GM21367 (cell line): ENCODE results near the gene COL5A1.
"Not testable (repeated sequence)": the region's sequence is repeated elsewhere in the genome, so short reads cannot be mapped to it uniquely, and the experiment has no call there.

ENCODE experiments used
- ATAC-seq: cut with Tn5 transposase; IDR thresholded peaks from one replicate; pipeline ENCODE4 v1.9.1; 2021; ENCODE audit not compliant: unreplicated experiment

COL5A1 gene

GRCh38 chr9:134690301-134690751, 48.7 kb downstream of the COL5A1 start:
- no peak for ATAC-seq

- ATAC-seq = no peak
Measured at GRCh38 chr9:134690946-134691694, 49.5 kb downstream of the COL5A1 start.

GRCh38 chr9:134691695-134692572, 50.3 kb downstream of the COL5A1 start:
- ATAC-seq = no peak

- ATAC-seq = no peak
Measured at GRCh38 chr9:134692573-134692860, 50.9 kb downstream of the COL5A1 start.

- no peak for ATAC-seq
Measured at GRCh38 chr9:134693011-134693410, 51.4 kb downstream of the COL5A1 start.

GRCh38 chr9:134693641-134694367, 52.2 kb downstream of the COL5A1 start:
- no peak for ATAC-seq

- ATAC-seq = no peak
Measured at GRCh38 chr9:134694368-134694665, 52.7 kb downstream of the COL5A1 start.

- no peak for ATAC-seq
Measured at GRCh38 chr9:134694714-134695113, 53.1 kb downstream of the COL5A1 start.

GRCh38 chr9:134695144-134695543, 53.5 kb downstream of the COL5A1 start:
- ATAC-seq = no peak

GRCh38 chr9:134696433-134696832, 54.8 kb downstream of the COL5A1 start:
- ATAC-seq = no peak

- no peak for ATAC-seq
Measured at GRCh38 chr9:134698111-134698510, 56.5 kb downstream of the COL5A1 start.

- no peak for ATAC-seq
Measured at GRCh38 chr9:134698587-134699342, 57.2 kb downstream of the COL5A1 start.

GRCh38 chr9:134699343-134699740, 57.7 kb downstream of the COL5A1 start:
- ATAC-seq = no peak

GRCh38 chr9:134700636-134701350, 59.2 kb downstream of the COL5A1 start:
- no peak for ATAC-seq

GRCh38 chr9:134701581-134702259, 60.1 kb downstream of the COL5A1 start:
- no peak for ATAC-seq

GRCh38 chr9:134702291-134702690, 60.7 kb downstream of the COL5A1 start:
- ATAC-seq = no peak

GRCh38 chr9:134703730-134704114, 62.1 kb downstream of the COL5A1 start:
- not testable (repeated sequence) for ATAC-seq

GRCh38 chr9:134704498-134704897, 62.9 kb downstream of the COL5A1 start:
- ATAC-seq = no peak

GRCh38 chr9:134705786-134706185, 64.2 kb downstream of the COL5A1 start:
- ATAC-seq = no peak

- no peak for ATAC-seq
Measured at GRCh38 chr9:134706522-134706921, 64.9 kb downstream of the COL5A1 start.
